ENCODE measurements around the gene RABEP1.

Gene RABEP1

DNA sequence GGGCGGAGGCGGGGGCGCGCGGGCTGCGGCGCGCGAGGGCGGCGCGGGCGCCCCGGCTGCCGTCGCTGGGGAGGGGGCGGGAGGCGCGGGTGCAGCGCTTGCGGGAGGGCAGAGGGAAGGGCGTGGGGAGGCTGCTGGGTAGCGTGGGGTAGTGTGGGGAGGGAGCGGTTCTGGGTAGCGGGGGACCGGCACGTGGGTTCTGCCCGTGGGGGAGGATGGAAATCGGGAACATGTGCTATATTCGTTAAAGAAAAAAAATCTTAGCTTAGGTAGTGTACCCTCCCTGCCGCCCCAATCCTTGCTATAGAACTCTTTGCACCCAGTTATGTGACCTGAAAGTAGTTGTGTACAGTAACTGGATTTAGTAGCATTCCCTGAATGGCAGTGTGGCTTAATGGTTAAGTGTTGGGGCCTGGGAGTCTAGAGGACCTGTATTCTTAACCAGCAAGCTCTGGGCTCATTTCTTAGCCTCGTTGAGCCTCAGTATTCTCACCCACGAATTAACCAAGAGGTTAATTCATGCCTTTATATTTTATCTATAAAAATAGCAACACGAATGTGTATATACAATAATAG, 646 bp downstream of the RABEP1 start:
- DNase-seq = no peak

- DNase-seq = no peak
These were observed 1.7 kb downstream of the RABEP1 start for GRCh38 chr17:5283571-5284315.

DNA sequence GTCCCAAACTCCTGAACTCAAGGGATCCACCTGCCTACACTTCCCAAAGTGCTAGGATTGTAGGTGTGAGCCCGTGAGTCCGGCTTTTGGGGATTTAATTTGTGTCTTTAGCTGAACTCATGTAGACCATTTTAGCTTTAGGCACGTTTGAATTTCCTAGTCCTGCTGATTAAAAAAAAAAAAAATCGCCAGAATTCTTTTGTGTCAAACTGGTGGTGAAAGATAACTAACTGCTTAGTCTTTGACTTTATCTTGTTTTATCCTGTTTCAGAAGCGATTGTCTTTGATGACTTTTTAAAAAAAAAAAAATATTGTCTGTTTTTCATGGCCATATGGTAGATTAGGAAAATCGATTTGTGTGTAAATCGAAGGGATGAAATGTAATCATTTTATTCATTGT, 2.6 kb downstream of the RABEP1 start:
- DNase-seq = no peak

- DNase-seq = no peak
These were observed 4.8 kb downstream of the RABEP1 start for GRCh38 chr17:5286846-5287245.

DNA sequence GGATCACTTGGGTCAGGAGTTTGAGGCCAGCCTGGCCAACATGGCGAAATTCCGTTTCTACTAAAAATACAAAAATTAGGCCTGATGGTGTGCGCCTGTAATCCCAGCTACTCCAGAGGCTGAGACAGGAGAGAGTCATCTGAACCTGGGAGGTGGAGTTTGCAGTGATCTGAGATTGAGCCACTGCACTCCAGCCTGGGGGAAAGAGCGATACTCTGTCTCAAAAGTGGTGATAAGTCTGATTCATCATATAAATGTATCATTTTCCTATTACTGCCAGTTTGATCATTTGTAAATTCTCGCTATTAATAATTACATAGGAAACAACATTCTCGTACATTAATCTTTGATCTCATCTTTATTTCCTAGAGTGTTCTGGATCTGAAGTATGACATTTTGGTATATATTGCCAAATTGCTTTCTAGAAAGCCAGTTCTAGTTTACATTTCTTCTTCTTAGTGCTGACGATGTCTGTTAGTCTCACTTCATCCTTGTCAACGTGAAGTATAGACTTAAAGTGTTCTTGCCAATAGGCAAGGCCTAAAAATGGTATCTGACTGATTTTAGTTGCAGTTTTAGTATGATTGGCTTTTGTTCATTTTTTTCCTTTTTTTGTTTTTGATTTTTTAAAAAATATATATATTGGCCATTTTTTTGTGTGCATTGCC, 9.7 kb downstream of the RABEP1 start:
- DNase-seq = no peak

- DNase-seq = no peak
These were observed 15.2 kb downstream of the RABEP1 start for GRCh38 chr17:5297245-5297644.

DNA sequence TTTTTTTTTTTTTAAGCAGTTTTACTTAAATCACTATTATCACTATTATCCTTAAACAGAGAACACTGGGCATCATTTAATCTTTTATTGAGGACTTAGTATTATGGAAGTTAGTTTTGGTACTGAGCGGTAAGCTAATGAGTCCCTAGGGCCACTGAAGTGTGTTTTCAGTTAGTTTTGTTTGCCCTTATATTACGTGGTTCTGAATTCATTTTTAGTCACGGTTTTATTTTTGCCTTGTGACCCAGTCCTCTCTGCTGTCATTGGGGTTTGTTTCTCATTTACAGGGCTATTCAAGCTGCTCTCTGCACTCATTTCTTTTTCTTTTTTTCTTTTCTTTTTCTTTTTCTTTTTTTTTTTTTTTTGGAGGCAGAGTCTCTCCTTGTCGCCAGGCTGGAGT, 17.3 kb downstream of the RABEP1 start:
- DNase-seq = no peak

DNA sequence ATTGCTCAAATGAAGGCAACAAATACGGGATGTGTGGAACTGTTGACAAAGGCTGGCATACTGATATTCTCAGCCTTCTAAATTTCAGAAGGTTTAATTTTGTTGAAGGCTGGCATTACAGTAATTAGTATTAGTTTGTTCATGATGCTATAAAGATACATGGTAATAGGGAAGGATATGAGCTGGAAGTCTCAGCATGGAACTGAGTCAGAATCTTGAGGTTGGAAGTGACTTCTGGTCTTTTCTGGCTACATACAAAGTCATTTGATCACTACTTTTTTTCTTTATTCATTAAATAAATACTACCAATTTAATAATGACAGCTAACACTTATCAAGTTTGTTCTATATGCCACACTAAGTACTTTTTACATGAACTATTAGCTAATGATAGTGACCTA, 22.6 kb downstream of the RABEP1 start:
- no peak for DNase-seq

DNA sequence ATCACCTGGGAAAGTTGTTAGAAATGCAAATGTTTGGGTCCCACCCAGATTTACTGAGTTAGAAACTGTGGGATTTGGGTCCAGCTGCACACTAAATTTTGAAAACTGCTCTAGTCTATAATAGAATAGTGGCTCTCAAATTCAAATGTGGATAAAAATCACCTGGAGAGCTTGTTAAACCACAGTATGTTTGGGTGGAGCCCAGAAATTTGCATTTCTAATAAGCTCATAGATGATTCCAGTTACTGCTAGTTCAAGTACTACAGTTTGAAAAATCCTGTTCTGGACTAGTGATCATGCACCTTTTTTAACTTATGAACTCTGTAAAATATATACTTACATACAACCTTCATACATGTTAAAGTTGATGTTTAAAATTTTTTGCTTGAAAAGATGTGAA, 27.8 kb downstream of the RABEP1 start:
- DNase-seq = no peak

DNA sequence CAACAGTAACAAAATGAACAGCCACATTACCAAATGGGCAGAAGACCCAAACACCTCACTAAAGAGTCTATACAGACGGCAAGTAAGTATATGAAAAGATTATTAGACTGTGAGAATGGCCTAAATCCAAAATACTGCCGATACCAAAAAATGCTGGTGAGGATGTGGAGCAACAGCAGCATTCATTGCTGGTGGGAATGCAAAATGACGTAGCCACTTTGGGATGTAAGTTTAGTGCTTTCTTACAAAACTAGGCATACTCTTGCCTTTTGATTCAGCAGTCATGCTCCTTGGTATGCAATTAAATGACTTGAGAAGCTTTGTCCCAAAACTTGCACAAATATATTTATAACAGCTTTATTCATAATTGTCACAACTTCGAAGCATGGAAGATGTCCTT, 43.8 kb downstream of the RABEP1 start:
- no peak for DNase-seq

- DNase-seq = no peak
These were observed 47.9 kb downstream of the RABEP1 start for GRCh38 chr17:5329784-5330557.

- DNase-seq = no peak
These were observed 48.9 kb downstream of the RABEP1 start for GRCh38 chr17:5330981-5331380.

DNA sequence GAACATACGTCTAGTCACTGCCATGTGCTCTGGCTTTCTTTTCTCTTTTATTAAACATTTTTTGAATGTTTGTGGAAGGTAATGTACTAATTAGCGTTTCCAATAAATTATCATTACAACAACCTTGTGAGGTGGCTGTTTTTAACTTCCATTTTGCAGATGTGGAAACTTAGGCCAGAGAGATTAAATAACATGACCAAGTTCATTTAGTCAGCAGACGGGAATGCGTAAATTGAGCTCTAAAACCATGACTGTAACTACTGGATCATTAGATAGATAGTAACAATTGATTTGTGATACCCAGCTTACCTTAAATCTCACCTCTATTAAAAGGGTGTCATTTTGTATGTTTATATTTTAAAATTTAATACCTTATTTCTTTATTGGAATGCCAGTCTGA, 49.4 kb downstream of the RABEP1 start:
- no peak for DNase-seq

GRCh38 chr17:5344914-5345313, 62.8 kb downstream of the RABEP1 start:
- DNase-seq = no peak

- DNase-seq = no peak
These were observed 70.7 kb downstream of the RABEP1 start for GRCh38 chr17:5352681-5353289.

DNA sequence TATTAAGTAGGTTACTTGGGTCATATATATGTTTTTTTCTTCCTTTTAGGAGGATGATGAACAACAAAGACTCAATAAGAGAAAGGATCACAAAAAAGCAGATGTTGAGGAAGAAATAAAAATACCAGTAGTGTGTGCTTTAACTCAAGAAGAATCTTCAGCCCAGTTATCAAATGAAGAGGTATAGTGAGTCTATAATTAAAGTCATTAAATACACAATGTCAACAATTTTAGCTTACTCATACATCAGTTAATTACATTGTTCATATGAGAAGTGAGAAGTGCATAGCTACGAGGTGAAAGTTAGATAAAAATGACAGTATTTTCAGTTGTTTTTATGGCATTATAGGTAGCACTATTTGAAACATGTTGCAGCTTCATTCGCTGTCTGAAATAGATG, 72.2 kb downstream of the RABEP1 start:
- no peak for DNase-seq

GRCh38 chr17:5354886-5355415, 72.9 kb downstream of the RABEP1 start:
- no peak for DNase-seq

GRCh38 chr17:5355421-5356129, 73.5 kb downstream of the RABEP1 start:
- no peak for DNase-seq

- no peak for DNase-seq
These were observed 79.3 kb downstream of the RABEP1 start for GRCh38 chr17:5361426-5361825.

DNA sequence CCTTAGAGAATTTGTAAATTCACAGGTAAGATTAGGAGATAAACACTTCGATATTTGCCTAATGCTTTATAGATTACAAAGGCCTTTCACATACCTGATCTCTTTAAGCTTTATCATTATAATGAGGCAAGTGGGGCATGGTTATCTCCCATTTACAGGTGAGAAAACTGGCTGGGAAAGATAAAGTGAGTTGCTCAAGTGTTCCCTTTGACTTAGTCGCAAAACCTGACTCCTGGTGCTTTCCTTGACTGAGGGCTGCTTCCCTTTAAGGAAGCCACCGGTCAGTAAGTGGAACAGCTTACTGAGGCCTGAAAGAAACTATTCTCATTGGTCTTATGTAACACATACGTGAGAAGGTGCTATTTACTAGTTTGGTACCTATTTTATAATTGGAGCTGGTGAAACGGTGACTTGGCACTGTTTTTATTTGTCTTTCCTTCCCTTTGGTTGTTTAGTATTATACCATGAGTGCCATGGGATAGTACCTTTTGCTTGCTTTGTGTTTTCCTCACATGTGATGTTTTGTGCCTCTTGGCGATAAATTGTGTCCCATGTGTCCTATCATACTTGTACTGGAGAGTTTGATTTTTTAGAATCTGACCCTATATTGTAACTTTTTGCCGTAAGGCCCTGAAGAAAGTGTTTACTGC, 80.2 kb downstream of the RABEP1 start:
- DNase-seq = no peak

DNA sequence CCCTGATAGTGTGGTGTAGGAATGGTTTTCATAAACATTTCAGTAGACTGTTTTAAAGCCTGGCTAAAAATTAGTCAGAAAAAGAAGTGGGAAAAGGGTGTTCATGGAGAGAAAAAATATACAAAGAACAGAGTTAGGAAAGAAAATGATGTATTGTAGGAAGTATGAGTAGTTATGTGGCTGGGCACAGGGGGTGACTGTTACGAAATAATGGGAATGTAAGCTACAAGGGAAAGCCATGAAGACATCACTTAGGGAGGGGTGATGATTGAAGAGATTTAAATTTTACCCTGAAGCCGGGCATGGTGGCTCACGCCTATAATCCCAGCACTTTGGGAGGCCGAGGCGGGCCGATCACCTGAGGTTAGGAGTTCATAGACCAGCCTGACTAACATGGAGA, 82.1 kb downstream of the RABEP1 start:
- DNase-seq = no peak

DNA sequence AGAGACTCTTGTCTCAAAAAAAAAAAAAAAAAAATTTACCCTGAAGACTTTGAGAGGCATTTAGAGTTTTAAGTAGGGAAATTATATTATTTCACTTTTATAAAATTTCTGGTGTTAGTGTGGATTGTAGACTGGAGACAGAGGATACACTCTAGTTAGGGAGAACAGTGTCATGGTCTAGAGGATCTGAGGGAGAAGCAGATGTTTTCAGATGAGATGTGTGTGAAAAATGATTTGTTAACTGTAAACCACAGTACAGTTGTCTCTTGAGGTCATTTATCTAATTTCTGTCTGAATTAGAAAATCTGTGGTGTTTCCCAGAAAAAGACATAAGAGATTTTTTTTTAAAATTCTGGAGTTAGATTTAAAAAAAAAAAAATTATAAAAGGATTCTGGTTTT, 82.6 kb downstream of the RABEP1 start:
- DNase-seq = no peak

Data from NCI-H1417 treated with DMSO at 0.1 percent for 48 hours (cell line).